ENCODE measurements around the gene GABBR1. TPM values are rescaled to one million over a fixed set of nuclear protein-coding genes. Genes with fewer than 3 reads are reported as not detected.
"Not testable (repeated sequence)": the region's sequence is repeated elsewhere in the genome, so short reads cannot be mapped to it uniquely, and the experiment has no call there.

Gene GABBR1
- total RNA-seq, 1 donor: 7.6 TPM

- no peaks in the 10 kb centered on the region for H3K36me3 ChIP-seq (ENCODE audit: insufficient read depth, low read length)
- no peaks in the 10 kb centered on the region for H3K4me1 ChIP-seq (ENCODE audit: insufficient read depth, low read length)
- H3K27me3 ChIP-seq (ENCODE audit: insufficient read depth, low read length): peaks cover 8% of the 10 kb centered on the region
- no peaks in the 10 kb centered on the region for H3K79me2 ChIP-seq (ENCODE audit: insufficient read depth, low read length)
- H3K4me2 ChIP-seq (ENCODE audit: insufficient read depth, low read length): no peak overlapping the region
- no peaks in the 10 kb centered on the region for H3K9me3 ChIP-seq (ENCODE audit: low read depth, low read length)
- no peak for DNase-seq (ENCODE audit: insufficient read length, low spot score, missing footprints)
- H4K20me1 ChIP-seq (ENCODE audit: insufficient read depth, low read length): no peaks in the 10 kb centered on the region
- no peak for TF ChIP-seq CTCF (IDR thresholded peaks at IDR 0.05; ENCODE audit: extremely low read depth, low read depth, low read length)
- no peak overlapping the region for H3K4me3 ChIP-seq (ENCODE audit: insufficient read depth, low read length)
- no peak overlapping the region for H3K27ac ChIP-seq (ENCODE audit: low read depth, low read length)
- H2AFZ ChIP-seq (ENCODE audit: low read length): no peak overlapping the region
Measured at GRCh38 chr6:29666826-29667130, 33.8 kb upstream of the GABBR1 start.

GRCh38 chr6:29665942-29666825, 33.2 kb upstream of the GABBR1 start:
- no peaks in the 10 kb centered on the region for H3K79me2 ChIP-seq (ENCODE audit: insufficient read depth, low read length)
- no peak overlapping the region for H3K4me2 ChIP-seq (ENCODE audit: insufficient read depth, low read length)
- H3K4me3 ChIP-seq (ENCODE audit: insufficient read depth, low read length): no peak overlapping the region
- no peak for DNase-seq (ENCODE audit: insufficient read length, low spot score, missing footprints)
- no peak overlapping the region for H3K27ac ChIP-seq (ENCODE audit: low read depth, low read length)
- H3K36me3 ChIP-seq (ENCODE audit: insufficient read depth, low read length): no peaks in the 10 kb centered on the region
- no peaks in the 10 kb centered on the region for H3K9me3 ChIP-seq (ENCODE audit: low read depth, low read length)
- no peaks in the 10 kb centered on the region for H3K4me1 ChIP-seq (ENCODE audit: insufficient read depth, low read length)
- no peaks in the 10 kb centered on the region for H4K20me1 ChIP-seq (ENCODE audit: insufficient read depth, low read length)
- H3K27me3 ChIP-seq (ENCODE audit: insufficient read depth, low read length): peaks cover 8% of the 10 kb centered on the region
- no peak for TF ChIP-seq CTCF (IDR thresholded peaks at IDR 0.05; ENCODE audit: extremely low read depth, low read depth, low read length)
- no peak overlapping the region for H2AFZ ChIP-seq (ENCODE audit: low read length)

GRCh38 chr6:29663300-29664042, 30.5 kb upstream of the GABBR1 start:
- no peak for TF ChIP-seq CTCF (IDR thresholded peaks at IDR 0.05; ENCODE audit: extremely low read depth, low read depth, low read length)
- H3K27me3 ChIP-seq (ENCODE audit: insufficient read depth, low read length): peaks cover 9% of the 10 kb centered on the region
- H3K27ac ChIP-seq (ENCODE audit: low read depth, low read length): no peak overlapping the region
- no peak overlapping the region for H2AFZ ChIP-seq (ENCODE audit: low read length)
- H3K4me1 ChIP-seq (ENCODE audit: insufficient read depth, low read length): no peaks in the 10 kb centered on the region
- H4K20me1 ChIP-seq (ENCODE audit: insufficient read depth, low read length): no peaks in the 10 kb centered on the region
- H3K36me3 ChIP-seq (ENCODE audit: insufficient read depth, low read length): no peaks in the 10 kb centered on the region
- no peak overlapping the region for H3K4me3 ChIP-seq (ENCODE audit: insufficient read depth, low read length)
- H3K9me3 ChIP-seq (ENCODE audit: low read depth, low read length): no peaks in the 10 kb centered on the region
- no peak overlapping the region for H3K4me2 ChIP-seq (ENCODE audit: insufficient read depth, low read length)
- DNase-seq (ENCODE audit: insufficient read length, low spot score, missing footprints): no peak
- H3K79me2 ChIP-seq (ENCODE audit: insufficient read depth, low read length): no peaks in the 10 kb centered on the region

- not testable (repeated sequence) for H3K9me3 ChIP-seq (ENCODE audit: low read depth, low read length); H3K4me2 ChIP-seq (ENCODE audit: insufficient read depth, low read length); H3K79me2 ChIP-seq (ENCODE audit: insufficient read depth, low read length); H2AFZ ChIP-seq (ENCODE audit: low read length); H3K36me3 ChIP-seq (ENCODE audit: insufficient read depth, low read length); DNase-seq (ENCODE audit: insufficient read length, low spot score, missing footprints); H3K27me3 ChIP-seq (ENCODE audit: insufficient read depth, low read length); H3K27ac ChIP-seq (ENCODE audit: low read depth, low read length); H3K4me3 ChIP-seq (ENCODE audit: insufficient read depth, low read length); H3K4me1 ChIP-seq (ENCODE audit: insufficient read depth, low read length); H4K20me1 ChIP-seq (ENCODE audit: insufficient read depth, low read length)
Measured at GRCh38 chr6:29661502-29662141, 28.6 kb upstream of the GABBR1 start.

Measured in osteoblast (primary cell).